OCI-LY1 (cell line): ENCODE data around the gene PARVA.

Experiments used
- H2AFZ ChIP-seq: fragments of 200-600 bp; sonication (generic), shearing (Covaris generic); 2 replicates; pipeline ENCODE4 v1.6.0; 2014; ENCODE audit warnings: antibody characterized with exemption, mild to moderate bottlenecking, low read length
- H3F3A ChIP-seq: fragments of 200-600 bp; sonication (generic), shearing (Covaris generic); 2 replicates; pipeline ENCODE4 v1.6.0; 2014; ENCODE audit warnings: mild to moderate bottlenecking, antibody characterized with exemption, low read length, moderate library complexity; ENCODE audit not compliant: insufficient read depth
- H3K27ac ChIP-seq: fragments of 200-600 bp; sonication (generic); 2 replicates; pipeline ENCODE4 v1.5.1; 2014; ENCODE audit warnings: low read length, mixed run types, mild to moderate bottlenecking, low read depth; ENCODE audit not compliant: poor library complexity, severe bottlenecking
- H3K27me3 ChIP-seq: fragments of 200-600 bp; sonication (generic); 2 replicates; pipeline ENCODE4 v1.6.0; 2014; ENCODE audit warnings: antibody characterized with exemption, mild to moderate bottlenecking, low read length, moderate library complexity; ENCODE audit not compliant: insufficient read depth
- H3K36me3 ChIP-seq: fragments of 200-600 bp; sonication (generic); 2 replicates; pipeline ENCODE4 v1.6.1; 2014; ENCODE audit warnings: mild to moderate bottlenecking, antibody characterized with exemption, low read length, moderate library complexity, mixed read lengths; ENCODE audit not compliant: insufficient read depth
- H3K4me1 ChIP-seq: fragments of 200-600 bp; sonication (generic); 2 replicates; pipeline ENCODE4 v1.5.1; 2014; ENCODE audit warnings: mild to moderate bottlenecking, low read length, moderate library complexity; ENCODE audit not compliant: insufficient read depth, severe bottlenecking
- H3K4me2 ChIP-seq: fragments of 200-600 bp; sonication (generic), shearing (Covaris generic); 2 replicates; pipeline ENCODE4 v1.6.1; 2014; ENCODE audit warnings: low read length
- H3K4me3 ChIP-seq: fragments of 200-600 bp; sonication (generic); 2 replicates; pipeline ENCODE4 v1.5.1; 2014; ENCODE audit warnings: low read length, low read depth, mild to moderate bottlenecking, mixed read lengths; ENCODE audit not compliant: poor library complexity, severe bottlenecking
- H3K79me2 ChIP-seq: fragments of 200-600 bp; shearing (Covaris generic); 2 replicates; pipeline ENCODE4 v1.6.1; 2016; ENCODE audit warnings: mixed run types, low read length, mixed read lengths; ENCODE audit not compliant: insufficient read depth
- H3K9ac ChIP-seq: fragments of 200-600 bp; sonication (generic), shearing (Covaris generic); 2 replicates; pipeline ENCODE4 v1.6.1; 2014; ENCODE audit warnings: mild to moderate bottlenecking, low read length, mixed read lengths
- H3K9me2 ChIP-seq: fragments of 200-600 bp; sonication (generic), shearing (Covaris generic); 2 replicates; pipeline ENCODE4 v1.6.1; 2014; ENCODE audit warnings: low read depth, mild to moderate bottlenecking, low read length, mixed read lengths
- H3K9me3 ChIP-seq: fragments of 200-600 bp; shearing (Covaris generic); 2 replicates; pipeline ENCODE4 v1.6.1; 2014; ENCODE audit warnings: low read length, mixed read lengths
- H4K20me1 ChIP-seq: fragments of 200-600 bp; sonication (generic), shearing (Covaris generic); 2 replicates; pipeline ENCODE4 v1.6.0; 2016; ENCODE audit warnings: mild to moderate bottlenecking, low read length; ENCODE audit not compliant: insufficient read depth
- CTCF ChIP-seq: fragments of 200-600 bp; sonication (generic), shearing (Covaris generic); IDR thresholded peaks from 2 replicates; pipeline ENCODE4 v1.5.1; 2017; ENCODE audit warnings: mild to moderate bottlenecking, antibody characterized with exemption, low read length, moderate library complexity, mixed read lengths
- EZH2 ChIP-seq: fragments of 200-600 bp; sonication (generic), shearing (Covaris generic); IDR thresholded peaks from 2 replicates; pipeline ENCODE4 v1.8.0; 2017; ENCODE audit warnings: borderline replicate concordance, mixed run types, mild to moderate bottlenecking, antibody characterized with exemption, low read length, moderate library complexity, mixed read lengths

PARVA gene

GRCh38 chr11:12554122-12554521 is 176.8 kb downstream of the PARVA start:
- H3K27me3 ChIP-seq: no peaks in the 10 kb centered on the region
- H3K27ac ChIP-seq: no peak overlapping the region
- H3K9ac ChIP-seq: no peak overlapping the region
- no peaks in the 10 kb centered on the region for H4K20me1 ChIP-seq
- no peaks in the 10 kb centered on the region for H3K4me1 ChIP-seq
- no peaks in the 10 kb centered on the region for H3K79me2 ChIP-seq
- H3F3A ChIP-seq: no peaks in the 10 kb centered on the region
- H3K4me2 ChIP-seq: no peak overlapping the region
- no peak overlapping the region for H3K4me3 ChIP-seq
- no peak overlapping the region for H2AFZ ChIP-seq
- no peak for TF ChIP-seq CTCF
- no peak for TF ChIP-seq EZH2
- H3K9me3 ChIP-seq: no peaks in the 10 kb centered on the region
- no peaks in the 10 kb centered on the region for H3K36me3 ChIP-seq
- H3K9me2 ChIP-seq: no peaks in the 10 kb centered on the region

DNA sequence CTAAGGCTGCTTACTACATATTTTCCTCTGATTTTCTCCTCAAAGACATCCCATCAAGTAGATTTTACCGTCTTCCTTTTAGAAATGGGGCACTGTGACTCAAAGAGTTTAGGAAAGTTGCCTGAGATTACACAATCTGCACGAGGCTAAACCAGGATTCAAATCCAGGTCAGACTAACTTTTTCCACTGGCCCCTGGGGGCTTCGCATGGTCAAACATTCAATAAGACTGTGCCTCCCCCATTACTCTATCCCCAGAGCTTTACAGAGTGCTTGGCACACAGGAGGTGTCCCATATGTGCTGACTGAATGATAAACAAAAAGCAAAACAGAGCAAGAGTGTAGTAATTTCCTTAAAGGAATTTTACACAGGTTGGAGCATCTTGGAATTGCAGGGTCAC is 178.8 kb downstream of the PARVA start:
- H2AFZ ChIP-seq: no peak overlapping the region
- H3F3A ChIP-seq: no peaks in the 10 kb centered on the region
- no peaks in the 10 kb centered on the region for H3K4me1 ChIP-seq
- H3K9me2 ChIP-seq: no peaks in the 10 kb centered on the region
- H3K9ac ChIP-seq: no peak overlapping the region
- H3K36me3 ChIP-seq: no peaks in the 10 kb centered on the region
- H4K20me1 ChIP-seq: no peaks in the 10 kb centered on the region
- no peaks in the 10 kb centered on the region for H3K79me2 ChIP-seq
- no peak overlapping the region for H3K27ac ChIP-seq
- TF ChIP-seq CTCF: no peak
- no peak for TF ChIP-seq EZH2
- no peaks in the 10 kb centered on the region for H3K27me3 ChIP-seq
- H3K4me2 ChIP-seq: no peak overlapping the region
- H3K9me3 ChIP-seq: no peaks in the 10 kb centered on the region
- no peak overlapping the region for H3K4me3 ChIP-seq

- Histone ChIP-seq H3K9me2 (no peaks in the 10 kb centered on the region), H3K9ac (no peak overlapping the region), H3K27ac (no peak overlapping the region), H3K9me3 (no peaks in the 10 kb centered on the region), H3K27me3 (no peaks in the 10 kb centered on the region), H3K36me3 (no peaks in the 10 kb centered on the region), H3K4me2 (no peak overlapping the region), H3F3A (no peaks in the 10 kb centered on the region), H3K4me1 (no peaks in the 10 kb centered on the region), H3K4me3 (no peak overlapping the region), H3K79me2 (no peaks in the 10 kb centered on the region), H4K20me1 (no peaks in the 10 kb centered on the region), H2AFZ (no peak overlapping the region)
- TF ChIP-seq CTCF (no peak), EZH2 (no peak)
These were observed 179.5 kb downstream of the PARVA start for GRCh38 chr11:12556788-12557384.
